ENCODE data around the gene CHFR. TPM values are rescaled to one million over a fixed set of nuclear protein-coding genes. Genes with fewer than 3 reads are reported as not detected.
A peak's percentile ranks its signal among the peaks of the same experiment; 100 is the strongest.

Gene CHFR
- total RNA-seq, 6 donors from 2014 or later: 42.2 to 136 (median 50.5) TPM

GRCh38 chr12:132873724-132874123 lies 13.7 kb downstream of the CHFR start:
- TF ChIP-seq EP300 (IDR thresholded peaks at IDR 0.05) (no peak), POLR2AphosphoS5 (IDR thresholded peaks at IDR 0.05) (no peak), CTCF (IDR thresholded peaks at IDR 0.05) (no peak), POLR2A (IDR thresholded peaks at IDR 0.05) (no peak)
- no peak for DNase-seq
- WGBS, 2 donors: 92 to 94% methylated on average over 10 of the region's 10 CpGs

GRCh38 chr12:132872975-132873421 lies 14.4 kb downstream of the CHFR start:
- H3K27me3 ChIP-seq: no peaks in the 10 kb centered on the region
- H3K9me3 ChIP-seq: no peaks in the 10 kb centered on the region
- H3K4me3 ChIP-seq: no peak overlapping the region
- no peaks in the 10 kb centered on the region for H3K4me1 ChIP-seq
- TF ChIP-seq POLR2AphosphoS5 (IDR thresholded peaks at IDR 0.05): no peak
- no peak for TF ChIP-seq EP300 (IDR thresholded peaks at IDR 0.05)
- TF ChIP-seq CTCF (IDR thresholded peaks at IDR 0.05): no peak
- TF ChIP-seq POLR2A (IDR thresholded peaks at IDR 0.05): no peak
- H3K27ac ChIP-seq: no peak overlapping the region
- no peak for ATAC-seq (ENCODE audit: low FRiP score in 2 of 2)
- no peak for DNase-seq
- 87 to 90% methylated on average over 10 to 12 of the region's 12 CpGs for WGBS, 2 donors
- H3K36me3 ChIP-seq: peaks cover 32 to 97% (median 81%) of the 10 kb centered on the region in 4 donors

More at GRCh38 chr12:132873724-132874123, 13.7 kb downstream of the CHFR start:
- no peaks in the 10 kb centered on the region for H3K9me3 ChIP-seq
- H3K4me1 ChIP-seq: no peaks in the 10 kb centered on the region
- no peak for ATAC-seq (ENCODE audit: low FRiP score in 2 of 2)
- no peak overlapping the region for H3K27ac ChIP-seq
- no peak overlapping the region for H3K4me3 ChIP-seq
- peaks cover 31 to 96% (median 81%) of the 10 kb centered on the region in 4 donors for H3K36me3 ChIP-seq
- H3K27me3 ChIP-seq: no peaks in the 10 kb centered on the region

- no peaks in the 10 kb centered on the region for H3K4me1 ChIP-seq
- no peaks in the 10 kb centered on the region for H3K27me3 ChIP-seq
- TF ChIP-seq POLR2A (IDR thresholded peaks at IDR 0.05): no peak
- no peak for TF ChIP-seq CTCF (IDR thresholded peaks at IDR 0.05)
- no peak for TF ChIP-seq POLR2AphosphoS5 (IDR thresholded peaks at IDR 0.05)
- no peak for TF ChIP-seq EP300 (IDR thresholded peaks at IDR 0.05)
- peak in 1 of 2 donors; percentile 44 for ATAC-seq (ENCODE audit: low FRiP score in 2 of 2)
- no peak overlapping the region for H3K4me3 ChIP-seq
- DNase-seq: no peak
- no peak overlapping the region for H3K27ac ChIP-seq
- 94 to 95% methylated on average over 19 to 21 of the region's 21 CpGs for WGBS, 2 donors
- no peaks in the 10 kb centered on the region for H3K9me3 ChIP-seq
- H3K36me3 ChIP-seq: peaks cover 34 to 97% (median 83%) of the 10 kb centered on the region in 4 donors
These were observed 15.1 kb downstream of the CHFR start for GRCh38 chr12:132872073-132872855.

- peaks cover 28 to 95% (median 76%) of the 10 kb centered on the region in 4 donors for H3K36me3 ChIP-seq
- WGBS, 2 donors: 88 to 98% methylated on average over 9 to 14 of the region's 14 CpGs
- ATAC-seq (ENCODE audit: low FRiP score in 2 of 2) (no peak), DNase-seq (no peak)
- no peak overlapping the region for H3K4me3 ChIP-seq
- H3K9me3 ChIP-seq: no peaks in the 10 kb centered on the region
- H3K27ac ChIP-seq: no peak overlapping the region
- H3K27me3 ChIP-seq: no peaks in the 10 kb centered on the region
- no peaks in the 10 kb centered on the region for H3K4me1 ChIP-seq
- TF ChIP-seq EP300 (IDR thresholded peaks at IDR 0.05): no peak
- no peak for TF ChIP-seq POLR2A (IDR thresholded peaks at IDR 0.05)
- TF ChIP-seq POLR2AphosphoS5 (IDR thresholded peaks at IDR 0.05): no peak
- TF ChIP-seq CTCF (IDR thresholded peaks at IDR 0.05): no peak
These were observed 17.9 kb downstream of the CHFR start for GRCh38 chr12:132869551-132869950.

Data from upper lobe of left lung (tissue), 6 donors.